Superior temporal gyrus (tissue), 1 donor: ENCODE measurements around the gene CX3CR1.

ENCODE experiments used
- DNase-seq: peaks from one replicate; pipeline ENCODE4 v3.0.0-alpha.2; 2016; ENCODE audit errors: extremely low spot score

Gene CX3CR1

GRCh38 chr3:39222939-39223338, 56.9 kb downstream of the CX3CR1 start:
- no peak for DNase-seq

- no peak for DNase-seq
Observed at GRCh38 chr3:39222462-39222861, 57.4 kb downstream of the CX3CR1 start.

GRCh38 chr3:39221141-39221530, 58.7 kb downstream of the CX3CR1 start:
- DNase-seq = no peak

- no peak for DNase-seq
Observed at GRCh38 chr3:39220407-39221140, 59.3 kb downstream of the CX3CR1 start.

- no peak for DNase-seq
Observed at GRCh38 chr3:39219702-39220101, 60.1 kb downstream of the CX3CR1 start.

- no peak for DNase-seq
Observed at GRCh38 chr3:39216176-39216790, 63.6 kb downstream of the CX3CR1 start.

GRCh38 chr3:39213613-39214012, 66.2 kb downstream of the CX3CR1 start:
- no peak for DNase-seq
